ENCODE data around the gene COL9A3.

The COL9A3 gene

DNA sequence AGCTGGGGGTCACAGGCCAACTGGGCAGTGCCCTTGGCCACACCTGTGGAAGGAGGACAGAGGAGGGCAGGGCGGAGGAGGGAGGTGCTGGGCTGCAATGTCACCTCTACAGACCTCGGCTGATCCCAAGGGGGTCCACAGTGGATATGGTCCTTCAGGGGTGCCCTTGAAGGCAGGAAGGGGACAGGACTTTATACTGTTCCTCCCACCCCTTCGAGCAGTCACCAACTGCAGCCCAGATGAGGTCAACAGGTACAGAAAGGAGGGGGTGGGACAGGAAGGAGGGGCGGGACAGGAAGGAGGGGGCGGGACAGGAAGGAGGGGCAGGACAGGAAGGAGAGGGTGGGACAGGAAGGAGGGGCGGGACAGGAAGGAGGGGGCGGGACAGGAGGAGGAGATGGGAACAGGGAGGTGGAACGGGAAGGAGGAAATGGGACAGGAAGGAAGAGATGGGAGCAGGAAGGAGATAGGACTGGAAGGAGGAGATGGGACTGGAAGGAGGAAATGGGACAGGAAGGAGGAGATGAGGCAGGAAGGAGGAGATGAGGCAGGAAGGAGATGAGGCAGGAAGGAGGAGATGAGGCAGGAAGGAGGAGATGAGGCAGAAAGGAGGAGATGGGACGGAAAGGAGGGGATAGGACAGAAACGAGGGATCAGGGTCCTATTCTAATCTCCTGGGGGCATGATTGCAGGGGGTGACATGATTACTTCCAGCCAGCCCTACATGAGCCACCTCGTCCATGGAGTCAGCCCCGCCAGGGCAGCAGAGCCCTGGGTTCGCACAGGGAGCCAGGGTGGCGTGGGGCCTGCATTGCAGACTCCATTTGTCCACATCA is 39.9 kb upstream of the COL9A3 start:
- intact Hi-C loops (cut with DNase I; ENCODE audit: low total_unique reads), result no loop called here
- Histone ChIP-seq H3K4me1 (no peaks in the 10 kb centered on the region), H3K9me3 (no peaks in the 10 kb centered on the region), H3K27me3 (peaks cover 0 to 74% of the 10 kb centered on the region in 2 donors), H3K36me3 (no peaks in the 10 kb centered on the region), H3K27ac (no peak overlapping the region), H3K4me3 (no peak overlapping the region)
- no peak for DNase-seq
- TF ChIP-seq, protein P1, sequence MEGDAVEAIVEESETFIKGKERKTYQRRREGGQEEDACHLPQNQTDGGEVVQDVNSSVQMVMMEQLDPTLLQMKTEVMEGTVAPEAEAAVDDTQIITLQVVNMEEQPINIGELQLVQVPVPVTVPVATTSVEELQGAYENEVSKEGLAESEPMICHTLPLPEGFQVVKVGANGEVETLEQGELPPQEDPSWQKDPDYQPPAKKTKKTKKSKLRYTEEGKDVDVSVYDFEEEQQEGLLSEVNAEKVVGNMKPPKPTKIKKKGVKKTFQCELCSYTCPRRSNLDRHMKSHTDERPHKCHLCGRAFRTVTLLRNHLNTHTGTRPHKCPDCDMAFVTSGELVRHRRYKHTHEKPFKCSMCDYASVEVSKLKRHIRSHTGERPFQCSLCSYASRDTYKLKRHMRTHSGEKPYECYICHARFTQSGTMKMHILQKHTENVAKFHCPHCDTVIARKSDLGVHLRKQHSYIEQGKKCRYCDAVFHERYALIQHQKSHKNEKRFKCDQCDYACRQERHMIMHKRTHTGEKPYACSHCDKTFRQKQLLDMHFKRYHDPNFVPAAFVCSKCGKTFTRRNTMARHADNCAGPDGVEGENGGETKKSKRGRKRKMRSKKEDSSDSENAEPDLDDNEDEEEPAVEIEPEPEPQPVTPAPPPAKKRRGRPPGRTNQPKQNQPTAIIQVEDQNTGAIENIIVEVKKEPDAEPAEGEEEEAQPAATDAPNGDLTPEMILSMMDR (IDR thresholded peaks at IDR 0.05), result no peak

DNA sequence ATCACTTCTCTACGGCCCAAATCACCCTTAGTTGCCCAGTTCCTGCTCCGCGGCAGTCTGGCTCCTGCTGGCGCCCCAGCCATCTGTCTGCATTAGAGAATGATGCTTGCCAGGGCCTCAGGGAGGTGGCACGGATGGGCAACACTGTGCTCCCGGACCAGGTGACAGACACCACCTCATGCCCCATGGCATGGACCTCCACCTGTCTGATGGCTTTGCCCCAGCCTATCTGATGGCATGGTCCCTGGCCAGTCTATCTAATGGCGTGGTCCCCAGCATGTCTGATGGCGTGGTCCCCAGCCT is 39.4 kb upstream of the COL9A3 start:
- peaks cover 0 to 73% of the 10 kb centered on the region in 2 donors for H3K27me3 ChIP-seq
- no peak overlapping the region for H3K27ac ChIP-seq
- H3K9me3 ChIP-seq, result no peaks in the 10 kb centered on the region
- no peak for DNase-seq
- intact Hi-C loops (cut with DNase I; ENCODE audit: low total_unique reads), result no loop called here
- H3K36me3 ChIP-seq, result no peaks in the 10 kb centered on the region
- TF ChIP-seq, protein P1 (IDR thresholded peaks at IDR 0.05), result no peak
- no peak overlapping the region for H3K4me3 ChIP-seq
- no peaks in the 10 kb centered on the region for H3K4me1 ChIP-seq

DNA sequence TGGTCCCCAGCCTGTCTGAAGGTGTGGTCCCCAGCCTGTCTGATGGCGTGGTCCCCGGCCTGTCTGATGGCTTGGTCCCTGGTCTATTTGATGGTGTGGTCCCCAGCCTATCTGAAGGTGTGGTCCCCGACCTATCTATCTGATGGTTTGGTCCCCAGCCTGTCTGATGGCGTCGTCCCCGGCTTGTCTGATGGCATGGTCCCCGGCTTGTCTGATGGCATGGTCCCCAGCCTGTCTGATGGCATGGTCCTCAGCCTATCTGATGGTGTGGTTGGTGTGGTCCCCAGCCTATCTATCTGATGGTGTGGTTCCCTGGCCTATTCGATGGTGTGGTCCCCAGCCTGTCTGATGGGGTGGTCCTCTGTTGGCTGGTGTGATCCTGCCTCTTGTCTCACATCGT is 38.8 kb upstream of the COL9A3 start:
- no peak for DNase-seq
- Histone ChIP-seq H3K27ac (no peak overlapping the region), H3K27me3 (peaks cover 0 to 71% of the 10 kb centered on the region in 2 donors), H3K4me3 (no peak overlapping the region), H3K4me1 (no peaks in the 10 kb centered on the region), H3K9me3 (no peaks in the 10 kb centered on the region), H3K36me3 (no peaks in the 10 kb centered on the region)
- intact Hi-C loops (cut with DNase I; ENCODE audit: low total_unique reads), result no loop called here
- TF ChIP-seq, protein P1 (IDR thresholded peaks at IDR 0.05), result no peak

DNA sequence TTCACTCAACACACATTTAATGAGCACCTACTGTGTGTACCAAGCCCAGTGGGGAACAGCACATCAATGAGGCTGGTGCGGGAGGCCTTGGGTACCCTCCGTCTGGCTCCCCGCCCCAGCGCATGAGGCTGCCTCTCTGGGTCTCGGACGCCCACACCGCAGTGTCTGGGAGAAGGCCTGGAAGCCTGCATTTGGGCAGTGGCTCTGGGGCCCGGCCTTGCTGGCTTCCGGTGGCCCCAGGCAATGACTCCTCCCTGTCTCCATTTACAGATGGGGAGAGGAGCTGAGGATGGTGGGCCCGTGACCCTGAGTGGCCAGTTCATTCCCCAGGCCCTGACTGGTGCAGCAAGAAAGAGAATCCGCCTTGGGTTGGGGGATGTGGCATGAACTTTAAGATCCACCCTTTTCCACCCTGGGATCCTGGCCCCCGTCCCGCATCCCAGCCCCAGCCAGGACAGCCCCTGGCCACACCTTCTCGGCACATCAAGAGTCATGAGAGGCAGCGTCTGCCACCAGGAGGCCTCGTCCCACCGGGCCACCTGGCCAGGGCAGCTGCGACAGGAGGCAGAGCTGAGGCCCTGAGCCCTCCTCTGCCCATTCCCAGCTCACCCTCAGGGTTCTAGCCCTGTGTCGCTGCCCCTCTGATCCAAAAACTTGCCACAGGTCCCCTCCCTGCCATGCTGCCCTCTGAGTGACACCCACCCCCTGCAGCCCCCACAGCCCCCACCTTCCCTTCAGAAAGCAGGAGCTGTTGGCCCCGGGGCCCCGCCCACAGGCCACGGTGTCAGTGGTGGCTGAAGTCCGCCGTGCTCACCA is 38.0 kb upstream of the COL9A3 start:
- peaks cover 0 to 71% of the 10 kb centered on the region in 2 donors for H3K27me3 ChIP-seq
- no peak overlapping the region for H3K4me3 ChIP-seq
- DNase-seq, result no peak
- intact Hi-C loops (cut with DNase I; ENCODE audit: low total_unique reads), result no loop called here
- H3K4me1 ChIP-seq, result no peaks in the 10 kb centered on the region
- H3K27ac ChIP-seq, result no peak overlapping the region
- TF ChIP-seq, protein P1 (IDR thresholded peaks at IDR 0.05), result no peak
- H3K9me3 ChIP-seq, result no peaks in the 10 kb centered on the region
- no peaks in the 10 kb centered on the region for H3K36me3 ChIP-seq

DNA sequence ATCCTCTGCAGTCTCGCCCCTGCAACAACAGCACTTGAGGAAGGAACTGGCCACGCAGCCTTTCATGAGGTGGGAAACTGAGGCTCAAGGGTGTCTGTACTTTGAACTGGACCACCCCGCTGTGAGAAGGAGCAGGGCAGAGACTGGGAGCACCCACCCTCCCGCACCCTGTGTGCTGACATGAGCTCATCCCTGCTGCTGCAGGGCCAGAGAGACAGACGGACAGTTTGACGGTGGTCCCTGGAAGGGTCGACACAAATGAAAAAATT is 37.5 kb upstream of the COL9A3 start:
- TF ChIP-seq, protein P1 (IDR thresholded peaks at IDR 0.05), result no peak
- H3K4me3 ChIP-seq, result no peak overlapping the region
- intact Hi-C loops (cut with DNase I; ENCODE audit: low total_unique reads), result no loop called here
- DNase-seq, result no peak
- no peaks in the 10 kb centered on the region for H3K4me1 ChIP-seq
- no peaks in the 10 kb centered on the region for H3K36me3 ChIP-seq
- H3K27ac ChIP-seq, result no peak overlapping the region
- H3K27me3 ChIP-seq, result peaks cover 0 to 69% of the 10 kb centered on the region in 2 donors
- H3K9me3 ChIP-seq, result no peaks in the 10 kb centered on the region
